ENCODE data around the gene OR51B4. TPM values are rescaled to one million over a fixed set of nuclear protein-coding genes. Genes with fewer than 3 reads are reported as not detected.
"Not testable (repeated sequence)": the region's sequence is repeated elsewhere in the genome, so short reads cannot be mapped to it uniquely, and the experiment has no call there.

The OR51B4 gene
- total RNA-seq, 2 experiments from 2014 or later, result not detected

DNA sequence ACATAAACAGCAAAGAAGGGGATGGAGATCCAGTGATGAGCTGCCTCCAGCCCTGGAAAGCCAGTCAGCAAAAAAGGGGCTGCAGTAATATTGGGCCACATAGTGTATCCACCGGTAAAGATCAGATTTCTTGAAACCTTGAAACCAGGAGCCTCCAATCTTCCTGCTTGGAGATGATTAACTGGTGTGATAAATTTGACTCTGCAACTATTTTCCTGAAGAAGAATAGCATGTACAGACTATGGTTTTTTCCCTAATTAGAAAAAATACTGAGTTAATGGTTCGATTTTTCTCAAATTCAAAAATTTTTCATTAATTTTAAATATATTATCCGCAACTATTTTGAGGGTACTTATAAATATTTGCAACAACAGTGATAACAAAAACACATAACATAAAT lies 22.5 kb upstream of the OR51B4 start, which contains the start of gene OR51B2:
OR51B2 (minus strand) TSS at position 101 of the 400 bp plus-strand sequence; CDS start at position 101, 0 bp downstream.
- Mint-ChIP-seq H3K4me1 (ENCODE audit: low read depth) (no peaks in the 10 kb centered on the region), H3K4me3 (no peak within 1 kb of the TSS), H3K27ac (no peak within 1 kb of the TSS), H3K36me3 (ENCODE audit: low read depth) (no peaks in the 10 kb centered on the region), H3K27me3 (no peaks in the 10 kb centered on the region), H3K9me3 (no peaks in the 10 kb centered on the region)
- POLR2A ChIA-PET, result no interaction called here
- no peak for ATAC-seq
- CTCF ChIA-PET, result no interaction called here
- intact Hi-C loops (cut with micrococcal nuclease), result no loop called here
- DNase-seq, result no peak
- TF ChIP-seq, protein P1, sequence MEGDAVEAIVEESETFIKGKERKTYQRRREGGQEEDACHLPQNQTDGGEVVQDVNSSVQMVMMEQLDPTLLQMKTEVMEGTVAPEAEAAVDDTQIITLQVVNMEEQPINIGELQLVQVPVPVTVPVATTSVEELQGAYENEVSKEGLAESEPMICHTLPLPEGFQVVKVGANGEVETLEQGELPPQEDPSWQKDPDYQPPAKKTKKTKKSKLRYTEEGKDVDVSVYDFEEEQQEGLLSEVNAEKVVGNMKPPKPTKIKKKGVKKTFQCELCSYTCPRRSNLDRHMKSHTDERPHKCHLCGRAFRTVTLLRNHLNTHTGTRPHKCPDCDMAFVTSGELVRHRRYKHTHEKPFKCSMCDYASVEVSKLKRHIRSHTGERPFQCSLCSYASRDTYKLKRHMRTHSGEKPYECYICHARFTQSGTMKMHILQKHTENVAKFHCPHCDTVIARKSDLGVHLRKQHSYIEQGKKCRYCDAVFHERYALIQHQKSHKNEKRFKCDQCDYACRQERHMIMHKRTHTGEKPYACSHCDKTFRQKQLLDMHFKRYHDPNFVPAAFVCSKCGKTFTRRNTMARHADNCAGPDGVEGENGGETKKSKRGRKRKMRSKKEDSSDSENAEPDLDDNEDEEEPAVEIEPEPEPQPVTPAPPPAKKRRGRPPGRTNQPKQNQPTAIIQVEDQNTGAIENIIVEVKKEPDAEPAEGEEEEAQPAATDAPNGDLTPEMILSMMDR (IDR thresholded peaks at IDR 0.05), result no peak

DNA sequence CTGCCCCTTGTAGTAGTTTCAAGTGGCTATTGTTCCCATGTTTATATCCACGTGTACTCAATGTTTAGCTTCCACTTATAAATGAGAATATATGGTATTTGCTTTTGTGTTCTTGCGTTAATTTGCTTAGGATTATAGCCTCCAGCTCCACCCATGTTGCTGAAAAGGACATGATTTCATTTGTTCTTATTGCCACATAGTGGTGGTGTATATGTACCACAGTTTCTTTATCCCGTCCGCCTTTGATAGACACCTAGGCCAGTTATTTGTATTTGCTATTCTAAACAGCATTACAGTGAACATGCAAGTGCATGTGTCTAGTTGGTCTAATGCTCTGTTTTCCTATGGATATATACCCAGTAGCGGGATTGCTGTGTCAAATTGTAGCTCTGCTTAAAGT lies 15.5 kb upstream of the OR51B4 start:
- Mint-ChIP-seq H3K27ac (no peak overlapping the region), H3K36me3 (ENCODE audit: low read depth) (no peaks in the 10 kb centered on the region), H3K9me3 (no peaks in the 10 kb centered on the region), H3K4me1 (ENCODE audit: low read depth) (no peaks in the 10 kb centered on the region), H3K27me3 (peaks cover 2% of the 10 kb centered on the region), H3K4me3 (no peak overlapping the region)
- ATAC-seq (no peak), DNase-seq (no peak)
- CTCF ChIA-PET, result no interaction called here
- TF ChIP-seq, protein P1 (IDR thresholded peaks at IDR 0.05), result no peak
- intact Hi-C loops (cut with micrococcal nuclease), result no loop called here
- POLR2A ChIA-PET, result no interaction called here

DNA sequence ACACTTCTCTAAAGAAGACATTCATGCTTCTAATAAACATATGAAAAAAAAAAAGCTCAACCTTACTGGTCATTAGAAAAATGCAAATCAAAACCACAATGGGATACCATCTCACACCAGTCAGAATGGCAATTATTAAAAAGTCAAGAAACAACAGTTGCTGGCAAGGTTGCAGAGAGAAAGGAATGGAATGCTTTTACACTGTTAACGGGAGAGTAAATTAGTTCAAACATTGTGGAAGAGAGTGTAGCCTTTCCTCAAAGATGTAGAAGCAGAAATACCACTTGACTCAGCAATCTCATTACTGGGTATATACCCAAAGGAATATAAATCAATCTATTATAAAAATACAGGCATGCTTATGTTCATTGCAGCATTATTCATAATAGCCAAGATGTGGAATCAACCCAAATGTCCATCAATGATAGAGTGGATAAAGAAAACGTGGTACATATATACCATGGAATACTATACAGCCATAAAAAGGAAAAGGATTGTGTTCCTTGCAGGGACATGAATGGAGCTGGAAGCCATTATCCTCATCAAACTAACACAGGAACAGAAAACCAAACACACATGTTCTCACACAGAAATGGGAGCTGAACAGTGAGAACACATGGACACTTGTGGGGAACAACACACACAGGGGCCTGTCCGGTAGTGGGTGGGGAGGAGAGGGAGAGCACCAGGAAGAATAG lies 11.7 kb upstream of the OR51B4 start:
- H3K4me3 Mint-ChIP-seq; DNase-seq; H3K36me3 Mint-ChIP-seq (ENCODE audit: low read depth); intact Hi-C loops (cut with micrococcal nuclease); H3K27me3 Mint-ChIP-seq; H3K4me1 Mint-ChIP-seq (ENCODE audit: low read depth); CTCF ChIA-PET; H3K9me3 Mint-ChIP-seq; POLR2A ChIA-PET; H3K27ac Mint-ChIP-seq; ATAC-seq: not testable (repeated sequence)

DNA sequence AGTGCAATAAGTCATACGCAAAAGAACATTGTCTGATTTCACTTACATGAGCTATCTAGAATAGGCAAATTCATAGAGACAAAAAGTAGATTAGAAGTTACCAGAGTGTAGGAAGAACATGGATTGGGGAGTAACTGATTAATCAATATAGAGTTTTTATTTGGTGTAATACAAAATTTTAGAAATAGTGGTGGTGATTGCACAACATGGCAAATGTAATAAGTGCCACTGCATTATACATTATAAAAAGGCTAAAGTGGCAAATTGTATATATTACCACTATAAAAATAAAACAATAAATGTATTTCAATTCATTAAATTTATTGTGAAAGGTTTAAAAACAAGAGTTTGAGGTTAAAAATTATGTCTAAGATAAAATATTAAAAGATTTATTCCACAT lies 8.7 kb upstream of the OR51B4 start:
- Mint-ChIP-seq H3K9me3 (no peaks in the 10 kb centered on the region), H3K4me3 (no peak overlapping the region), H3K4me1 (ENCODE audit: low read depth) (no peaks in the 10 kb centered on the region), H3K36me3 (ENCODE audit: low read depth) (no peaks in the 10 kb centered on the region), H3K27me3 (no peaks in the 10 kb centered on the region), H3K27ac (no peak overlapping the region)
- TF ChIP-seq, protein P1 (IDR thresholded peaks at IDR 0.05), result no peak
- ChIA-PET POLR2A (no interaction called here), CTCF (no interaction called here)
- intact Hi-C loops (cut with micrococcal nuclease), result no loop called here
- DNase-seq (no peak), ATAC-seq (no peak)

DNA sequence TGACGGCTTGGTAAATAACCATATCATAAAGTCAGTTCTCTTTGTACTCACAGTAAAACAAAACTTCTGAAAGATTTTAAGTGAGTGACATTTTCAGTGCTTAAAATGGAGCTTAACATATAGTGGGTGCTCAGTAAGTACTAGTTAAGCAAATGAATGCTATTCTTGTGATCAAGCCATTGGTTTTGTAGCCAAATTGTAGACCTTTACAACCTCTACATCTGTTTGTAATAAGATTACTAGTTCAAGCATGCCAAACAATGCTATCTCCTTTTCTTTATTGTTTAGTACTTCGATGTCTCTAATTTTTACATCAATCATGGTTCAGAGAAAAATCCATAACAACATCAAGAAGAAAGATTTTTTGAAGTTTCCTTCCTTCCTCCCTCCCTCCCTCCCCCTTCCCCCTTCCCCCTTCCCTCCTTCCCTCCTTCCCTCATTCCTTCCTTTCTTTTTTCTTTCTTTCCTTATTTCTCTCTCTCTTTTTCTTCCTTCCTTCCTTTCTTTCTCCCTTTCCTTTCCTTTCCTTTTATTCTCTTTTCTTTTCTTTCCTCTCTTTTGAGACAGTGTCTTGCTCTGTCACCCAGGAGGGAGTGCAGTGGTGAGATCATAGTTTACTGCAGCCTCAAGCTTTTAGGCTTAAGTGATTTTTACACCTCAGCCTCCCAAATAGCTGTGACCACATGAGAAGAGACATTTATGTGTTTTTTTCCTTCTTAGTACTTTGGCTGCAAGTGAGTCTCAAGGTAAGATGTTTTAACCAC lies 5.7 kb upstream of the OR51B4 start:
- ATAC-seq, result no peak
- TF ChIP-seq, protein P1 (IDR thresholded peaks at IDR 0.05), result no peak
- no peaks in the 10 kb centered on the region for H3K4me1 Mint-ChIP-seq (ENCODE audit: low read depth)
- no peak overlapping the region for H3K27ac Mint-ChIP-seq
- H3K9me3 Mint-ChIP-seq, result no peaks in the 10 kb centered on the region
- no peak for DNase-seq
- intact Hi-C loops (cut with micrococcal nuclease), result no loop called here
- no peaks in the 10 kb centered on the region for H3K27me3 Mint-ChIP-seq
- POLR2A ChIA-PET, result no interaction called here
- no peak overlapping the region for H3K4me3 Mint-ChIP-seq
- CTCF ChIA-PET, result no interaction called here
- H3K36me3 Mint-ChIP-seq (ENCODE audit: low read depth), result no peaks in the 10 kb centered on the region

All from activated CD8-positive, alpha-beta T cell treated with anti-CD3 and anti-CD28 coated beads for 36 hours (primary cell).